Measurements from ENCODE around the gene PNPLA8.
"Not testable (repeated sequence)": the region's sequence is repeated elsewhere in the genome, so short reads cannot be mapped to it uniquely, and the experiment has no call there.

Gene PNPLA8, protein sequence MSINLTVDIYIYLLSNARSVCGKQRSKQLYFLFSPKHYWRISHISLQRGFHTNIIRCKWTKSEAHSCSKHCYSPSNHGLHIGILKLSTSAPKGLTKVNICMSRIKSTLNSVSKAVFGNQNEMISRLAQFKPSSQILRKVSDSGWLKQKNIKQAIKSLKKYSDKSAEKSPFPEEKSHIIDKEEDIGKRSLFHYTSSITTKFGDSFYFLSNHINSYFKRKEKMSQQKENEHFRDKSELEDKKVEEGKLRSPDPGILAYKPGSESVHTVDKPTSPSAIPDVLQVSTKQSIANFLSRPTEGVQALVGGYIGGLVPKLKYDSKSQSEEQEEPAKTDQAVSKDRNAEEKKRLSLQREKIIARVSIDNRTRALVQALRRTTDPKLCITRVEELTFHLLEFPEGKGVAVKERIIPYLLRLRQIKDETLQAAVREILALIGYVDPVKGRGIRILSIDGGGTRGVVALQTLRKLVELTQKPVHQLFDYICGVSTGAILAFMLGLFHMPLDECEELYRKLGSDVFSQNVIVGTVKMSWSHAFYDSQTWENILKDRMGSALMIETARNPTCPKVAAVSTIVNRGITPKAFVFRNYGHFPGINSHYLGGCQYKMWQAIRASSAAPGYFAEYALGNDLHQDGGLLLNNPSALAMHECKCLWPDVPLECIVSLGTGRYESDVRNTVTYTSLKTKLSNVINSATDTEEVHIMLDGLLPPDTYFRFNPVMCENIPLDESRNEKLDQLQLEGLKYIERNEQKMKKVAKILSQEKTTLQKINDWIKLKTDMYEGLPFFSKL

DNA sequence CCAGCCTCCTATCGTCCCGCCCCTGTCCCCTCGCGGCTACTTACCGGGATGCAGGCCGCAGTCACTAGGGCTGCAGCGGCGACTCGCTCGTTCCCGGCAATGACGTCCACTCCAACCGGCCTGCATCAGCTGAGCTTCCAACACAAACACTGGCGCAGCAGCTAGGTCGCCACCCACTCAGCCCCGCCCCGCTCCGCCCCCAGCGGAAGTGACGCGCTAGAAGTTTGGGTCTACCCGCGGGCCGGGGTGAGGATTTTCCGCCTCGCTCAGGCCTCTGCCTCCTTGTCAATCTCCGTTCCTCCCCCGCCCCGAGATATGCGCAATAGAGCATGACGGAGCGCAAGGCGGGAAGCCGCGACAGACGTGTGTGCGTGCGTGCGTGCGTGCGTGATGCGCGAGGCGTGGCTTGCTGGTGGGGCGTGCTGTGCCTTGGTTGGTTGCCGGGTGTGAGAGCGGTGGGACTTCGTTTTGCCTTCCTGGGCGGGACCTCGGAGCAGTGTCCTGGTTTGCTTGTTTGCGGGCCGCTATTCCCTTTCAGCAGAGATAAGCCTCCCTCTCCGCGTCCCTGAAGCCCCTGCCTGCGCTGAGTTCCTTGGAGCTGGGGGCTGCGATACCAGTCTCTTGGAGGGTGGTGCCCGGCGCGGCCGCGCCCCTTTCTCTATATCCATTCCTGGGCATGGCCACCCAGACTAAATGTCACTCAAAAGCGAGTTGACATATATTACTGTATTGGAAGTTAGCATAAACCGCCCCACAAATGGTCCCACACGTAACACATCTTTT lies at the start of gene PNPLA8:
TSS of gene PNPLA8 (minus strand) at position 151 of the 783 bp plus-strand sequence. CDS start 10,644 bp downstream, outside the sequence.
- peak; percentile 100 for DNase-seq (ENCODE audit: low spot score)

DNA sequence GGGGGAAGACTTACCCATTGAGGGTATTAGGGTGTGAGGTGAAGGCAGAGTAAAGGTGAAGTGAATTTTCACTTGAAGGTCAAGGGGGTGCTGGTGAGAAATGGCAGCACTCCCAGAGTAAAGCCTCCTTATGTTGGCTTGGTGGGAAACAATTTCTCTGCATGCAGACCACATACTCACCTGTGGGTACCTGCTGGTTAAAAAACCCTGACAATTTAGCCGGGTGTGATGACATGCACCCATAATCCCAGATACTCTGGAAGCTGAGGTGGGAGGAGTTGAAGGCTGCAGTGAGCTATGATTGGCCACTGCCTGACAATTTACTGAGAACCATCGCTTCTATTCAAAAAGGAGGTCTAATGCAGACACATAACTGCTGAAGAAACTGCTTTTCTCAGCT lies 49.2 kb upstream of the PNPLA8 start:
- DNase-seq (ENCODE audit: low spot score): no peak

DNA sequence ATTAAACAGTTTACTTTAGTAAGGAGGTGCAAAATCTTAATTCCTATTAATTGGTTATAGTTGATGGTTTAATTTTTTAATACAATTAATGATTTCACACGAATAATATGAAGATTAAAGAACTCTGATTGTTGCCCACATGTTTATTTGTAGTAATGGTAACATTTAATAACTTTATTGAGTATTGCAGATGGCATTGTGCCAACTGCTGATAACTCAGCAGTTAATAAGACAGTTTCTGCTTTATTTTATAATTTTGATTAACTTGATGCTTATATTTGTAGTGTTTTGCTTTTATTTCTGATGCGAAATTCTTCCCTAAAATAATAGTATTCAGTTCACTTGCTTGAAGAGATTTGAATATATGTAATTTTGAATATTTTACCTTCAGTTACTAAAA lies 46.5 kb upstream of the PNPLA8 start:
- no peak for DNase-seq (ENCODE audit: low spot score)

DNA sequence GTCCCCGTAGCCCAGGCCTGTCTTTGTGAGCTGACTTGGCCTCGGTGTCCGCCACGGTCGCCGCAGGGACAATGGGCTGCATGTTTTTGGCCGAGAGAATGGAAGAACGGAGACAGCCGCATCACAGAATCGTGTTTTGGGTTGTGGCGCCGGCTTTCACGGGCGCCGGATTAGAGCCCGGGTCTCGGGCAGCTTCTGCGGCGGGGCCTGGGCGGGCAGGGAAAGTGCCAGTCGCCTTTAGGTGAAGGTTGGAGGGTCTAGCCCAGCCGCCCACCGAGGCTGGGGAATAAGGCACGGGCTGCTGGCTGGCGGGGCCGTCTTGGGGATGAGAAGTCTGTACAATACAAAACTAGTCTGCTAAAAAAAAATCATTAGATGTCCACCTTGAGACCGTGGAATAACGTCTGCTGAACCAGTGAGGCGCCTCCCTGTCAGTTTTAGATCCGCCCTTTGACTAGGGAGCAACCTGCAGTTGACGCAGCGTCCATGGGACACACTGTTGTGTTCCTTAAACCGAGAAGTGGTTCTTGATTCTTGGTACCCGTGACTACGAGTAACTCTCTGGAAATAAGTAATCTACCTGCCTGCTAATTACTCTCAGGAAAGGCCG lies 44.3 kb upstream of the PNPLA8 start:
- peak; percentile 16 for DNase-seq (ENCODE audit: low spot score)

DNA sequence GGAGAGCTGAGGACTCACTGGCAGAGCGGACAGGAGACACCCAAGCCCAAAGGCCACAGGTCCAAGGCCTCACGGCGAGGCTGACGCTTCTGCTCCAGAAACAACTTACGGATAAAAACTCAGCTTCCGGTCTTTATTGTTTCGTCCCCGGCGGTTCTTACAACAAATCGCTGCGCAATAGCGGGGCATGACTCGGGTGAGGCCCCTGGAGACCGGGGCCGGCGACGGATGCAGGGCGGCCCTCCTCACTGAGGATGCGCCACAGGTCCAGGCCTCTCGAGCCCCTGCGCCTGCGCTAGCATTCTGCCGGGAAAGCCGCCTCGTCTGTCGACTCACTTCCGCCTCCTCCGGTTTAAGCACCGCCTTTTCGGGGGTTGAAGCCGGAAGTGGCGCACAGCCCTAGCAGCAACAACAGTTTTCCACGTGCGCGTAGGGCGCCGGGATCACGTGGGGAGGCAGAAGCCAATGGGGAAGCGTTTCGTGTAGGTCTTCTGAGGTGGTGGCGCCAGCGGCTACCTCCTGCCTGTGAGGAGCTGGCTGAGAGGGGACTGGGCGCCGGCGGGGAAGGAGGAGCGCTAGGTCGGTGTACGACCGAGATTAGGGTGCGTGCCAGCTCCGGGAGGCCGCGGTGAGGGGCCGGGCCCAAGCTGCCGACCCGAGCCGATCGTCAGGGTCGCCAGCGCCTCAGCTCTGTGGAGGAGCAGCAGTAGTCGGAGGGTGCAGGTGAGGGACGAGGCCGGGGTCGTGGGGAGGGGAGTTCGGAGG lies 43.6 kb upstream of the PNPLA8 start, which contains the start of the genes DNAJB9 and THAP5:
TSS of gene DNAJB9 (plus strand) at position 494 of the 765 bp plus-strand sequence. CDS start 1,853 bp downstream, outside the sequence.
TSS of gene THAP5 (minus strand) at position 326 of the 765 bp plus-strand sequence. CDS start at position 189, 137 bp downstream.
- peak; percentile 100 for DNase-seq (ENCODE audit: low spot score)

DNA sequence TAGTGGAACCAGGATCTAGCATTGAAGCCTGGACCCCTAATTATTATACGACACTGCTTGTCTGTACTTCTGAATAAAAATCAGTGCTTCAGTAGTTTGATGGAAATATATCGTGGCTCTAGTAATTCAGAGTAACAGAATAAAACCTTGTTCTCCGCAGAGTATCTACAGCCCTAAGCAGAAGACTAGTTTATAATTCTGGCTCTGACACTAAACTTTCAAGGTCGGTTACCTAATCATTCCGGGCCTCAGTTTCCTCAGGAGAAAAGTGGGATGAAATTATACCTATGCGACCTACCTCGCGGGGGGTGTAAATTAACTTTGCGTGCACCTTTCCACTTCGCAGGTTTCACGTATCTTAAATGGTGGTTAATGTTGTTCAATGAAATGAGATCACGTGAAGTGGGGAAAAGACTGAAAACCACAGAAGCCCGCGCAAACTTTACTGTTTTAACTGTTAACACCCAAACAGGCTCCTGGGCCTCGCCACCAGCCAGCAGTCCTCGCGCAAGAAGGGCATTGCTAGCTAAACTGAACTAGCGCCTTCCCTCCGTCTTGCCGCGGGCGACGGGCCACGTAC lies 43.0 kb upstream of the PNPLA8 start:
- no peak for DNase-seq (ENCODE audit: low spot score)

DNA sequence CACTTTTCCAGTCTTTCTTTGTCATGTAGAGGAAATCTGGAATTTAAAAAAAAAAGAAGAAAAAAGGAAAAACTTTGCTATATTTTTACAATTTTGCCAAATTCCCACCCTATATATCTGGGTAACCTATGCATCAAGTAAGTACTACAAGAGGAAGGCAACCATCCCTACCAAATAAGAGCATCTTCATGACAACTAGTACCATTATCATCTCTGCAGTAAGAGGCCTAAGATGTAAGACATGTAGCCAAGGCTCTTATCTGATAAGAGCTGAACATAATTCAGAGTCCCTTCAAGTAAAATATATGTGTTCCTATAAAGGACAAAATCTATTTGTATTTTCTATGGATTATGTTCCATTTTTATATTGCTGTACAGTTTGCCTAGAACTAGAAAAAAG lies 40.1 kb upstream of the PNPLA8 start:
- no peak for DNase-seq (ENCODE audit: low spot score)

DNA sequence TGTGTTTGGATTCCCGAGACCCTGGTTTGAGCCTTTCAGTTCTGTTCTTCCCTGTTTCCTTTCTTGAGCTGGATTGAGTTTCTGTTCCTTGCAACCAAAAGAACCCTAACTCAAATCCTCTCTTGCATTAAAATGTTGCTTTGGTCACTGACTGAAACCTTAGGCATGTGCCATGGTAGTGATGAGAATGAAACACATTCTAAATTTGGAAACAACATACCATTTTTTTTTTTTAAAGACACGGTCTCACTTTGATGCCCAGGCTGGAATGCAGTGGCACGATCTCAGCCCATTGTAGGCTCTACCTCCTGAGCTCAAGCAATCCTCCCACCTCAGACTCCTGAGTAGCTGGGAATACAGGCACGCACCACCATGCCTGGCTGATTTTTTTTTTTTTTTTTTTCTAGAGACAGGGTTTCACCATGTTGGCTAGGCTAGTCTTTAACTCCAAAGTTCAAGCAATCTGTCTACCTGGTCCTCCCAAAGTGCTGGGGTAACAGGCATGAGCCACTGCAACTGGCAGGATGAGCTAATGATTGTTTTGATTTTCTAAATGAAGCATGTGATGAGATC lies 35.2 kb upstream of the PNPLA8 start:
- DNase-seq (ENCODE audit: low spot score): no peak

DNA sequence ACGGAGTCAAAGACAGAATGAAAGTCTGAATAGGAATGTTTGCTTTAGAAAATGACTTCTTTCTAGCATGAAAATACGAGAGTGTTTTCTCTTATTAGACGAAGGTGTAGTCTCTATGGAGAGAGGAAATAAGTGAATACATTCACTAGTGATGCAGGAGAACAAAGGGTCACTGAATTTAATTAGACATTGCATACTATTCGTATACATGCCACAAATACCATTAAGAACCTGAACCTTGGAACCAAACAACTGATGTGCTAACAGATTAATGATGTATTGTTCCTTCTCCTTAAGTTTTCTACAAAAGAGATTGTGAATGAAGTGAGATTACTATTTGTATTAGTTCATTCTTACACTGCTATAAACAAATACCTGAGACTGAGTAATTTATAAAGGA lies 33.3 kb upstream of the PNPLA8 start:
- DNase-seq (ENCODE audit: low spot score): no peak

DNA sequence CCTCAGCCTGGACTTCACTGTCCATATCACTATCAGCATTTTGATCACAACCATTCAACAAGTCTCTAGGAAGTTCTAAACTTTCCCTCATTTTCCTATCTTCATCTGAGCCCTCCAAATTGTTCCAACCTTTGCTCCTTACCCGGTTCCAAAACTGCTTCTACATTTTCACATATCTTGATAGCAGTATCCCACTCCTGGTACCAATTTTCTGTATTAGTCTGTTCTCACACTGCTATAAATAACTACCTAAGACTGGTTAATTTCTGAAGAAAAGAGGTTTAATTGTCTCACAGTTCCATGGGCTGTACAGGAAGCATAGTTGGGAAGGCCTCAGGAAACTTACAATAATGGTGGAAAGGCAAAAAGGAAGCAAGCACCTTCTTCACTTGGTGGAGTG lies 31.7 kb upstream of the PNPLA8 start:
- no peak for DNase-seq (ENCODE audit: low spot score)

DNA sequence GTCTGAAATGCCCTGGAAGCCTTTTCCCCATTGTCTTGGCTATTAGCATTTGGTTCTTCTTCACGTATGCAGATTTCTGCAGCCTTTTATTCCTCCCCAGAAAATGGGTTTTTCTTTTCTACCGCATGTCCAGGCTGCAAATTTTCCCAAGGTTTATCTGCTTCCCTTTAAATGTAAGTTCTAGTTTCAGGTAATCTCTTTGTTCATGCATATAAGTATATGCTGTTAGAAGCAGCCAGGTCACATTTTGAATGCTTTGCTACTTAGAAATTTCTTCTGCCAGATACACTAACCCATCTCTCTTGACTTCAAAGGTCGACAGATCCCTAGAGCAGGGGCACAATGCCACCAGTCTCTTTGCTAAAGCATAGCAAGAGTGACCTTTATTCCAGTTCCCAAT lies 31.3 kb upstream of the PNPLA8 start:
- DNase-seq (ENCODE audit: low spot score): no peak

DNA sequence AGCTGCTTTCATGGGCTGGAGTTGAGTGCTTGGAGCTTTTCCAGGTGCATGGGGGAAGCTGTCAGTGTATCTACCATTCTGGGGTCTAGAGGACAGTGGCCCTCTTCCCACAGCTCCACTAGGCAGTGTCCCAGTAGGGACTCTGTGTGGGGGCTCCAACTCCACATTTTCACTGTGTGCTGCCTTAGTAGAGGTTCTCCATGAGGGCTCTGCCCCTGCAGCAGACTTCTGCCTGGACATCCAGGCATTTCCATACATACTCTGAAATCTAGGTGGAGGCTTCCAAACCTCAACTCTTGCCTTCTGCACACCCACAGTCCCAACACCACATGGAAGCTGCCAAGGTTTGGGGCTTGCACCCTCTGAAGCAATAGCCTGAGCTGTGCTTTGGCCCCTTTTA lies 30.7 kb upstream of the PNPLA8 start:
- not testable (repeated sequence) for DNase-seq (ENCODE audit: low spot score)

DNA sequence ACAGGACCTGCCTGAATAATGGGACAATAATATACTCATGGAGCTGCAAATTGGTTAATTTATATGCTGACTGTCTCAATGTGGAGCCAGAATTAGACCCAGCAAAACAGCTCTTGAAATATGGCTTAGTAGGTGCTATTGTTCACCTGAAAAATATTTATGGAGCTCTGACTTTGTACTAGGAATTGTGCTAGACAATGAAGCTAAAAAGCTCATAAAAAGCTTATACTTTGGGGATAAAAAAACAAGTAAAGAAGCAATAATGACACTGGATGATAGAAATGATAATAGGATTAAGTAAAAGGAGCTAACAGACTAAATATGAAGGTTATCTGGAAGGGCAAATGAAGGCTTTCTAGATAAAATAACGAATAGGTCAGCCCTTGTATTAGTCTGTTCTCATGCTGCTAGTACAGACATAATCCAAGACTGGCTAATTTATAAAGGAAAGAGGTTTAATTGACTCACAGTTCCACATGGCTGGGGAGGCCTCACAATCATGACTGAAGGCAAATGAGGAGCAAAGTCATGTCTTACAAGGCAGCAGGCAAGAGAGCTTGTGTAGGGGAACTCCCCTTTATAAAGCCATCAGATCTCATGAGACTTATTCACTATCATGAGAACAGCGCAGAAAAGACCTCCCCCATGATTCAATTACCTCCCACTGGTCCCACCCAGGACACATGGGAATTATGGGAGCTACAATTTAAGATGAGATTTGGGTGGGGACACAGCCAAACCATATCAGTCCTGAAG lies 22.4 kb upstream of the PNPLA8 start:
- not testable (repeated sequence) for DNase-seq (ENCODE audit: low spot score)

DNA sequence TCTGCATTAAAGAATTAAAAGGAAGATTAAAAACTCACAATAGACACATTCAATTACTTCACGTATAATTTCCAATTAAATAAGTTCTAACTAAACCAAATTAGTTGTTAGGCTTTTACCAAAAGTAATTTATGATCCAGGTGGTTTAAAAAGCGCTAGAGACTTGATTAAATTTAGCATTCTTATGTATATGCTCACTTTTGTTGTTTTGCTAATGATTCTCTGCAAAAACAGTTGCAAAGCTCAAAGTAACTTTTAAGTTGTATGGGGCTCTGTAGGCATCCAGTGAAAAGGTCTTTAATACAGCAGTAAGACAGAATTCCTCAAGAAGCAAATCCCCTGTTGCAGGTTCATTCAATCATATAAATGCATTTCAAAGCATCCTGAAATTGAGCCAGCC lies 15.5 kb upstream of the PNPLA8 start:
- no peak for DNase-seq (ENCODE audit: low spot score)

DNA sequence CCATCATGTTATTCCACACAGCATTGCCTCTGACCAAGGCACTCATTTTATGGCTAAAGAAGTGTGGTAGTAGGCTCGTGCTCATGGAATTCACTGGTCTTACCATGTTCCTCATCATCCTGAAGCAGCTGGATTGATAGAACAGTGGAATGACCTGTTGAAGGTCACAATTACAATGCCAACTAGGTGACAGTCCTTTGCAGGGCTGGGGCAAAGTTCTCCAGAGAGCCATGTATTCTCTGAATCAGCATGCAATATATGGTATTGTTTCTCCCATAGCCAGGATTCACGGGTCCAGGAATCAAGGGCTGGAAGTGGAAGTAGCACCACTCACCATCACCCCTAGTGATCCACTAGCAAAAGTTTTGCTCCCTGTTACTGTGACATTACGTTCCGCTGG lies 12.8 kb upstream of the PNPLA8 start:
- not testable (repeated sequence) for DNase-seq (ENCODE audit: low spot score)

DNA sequence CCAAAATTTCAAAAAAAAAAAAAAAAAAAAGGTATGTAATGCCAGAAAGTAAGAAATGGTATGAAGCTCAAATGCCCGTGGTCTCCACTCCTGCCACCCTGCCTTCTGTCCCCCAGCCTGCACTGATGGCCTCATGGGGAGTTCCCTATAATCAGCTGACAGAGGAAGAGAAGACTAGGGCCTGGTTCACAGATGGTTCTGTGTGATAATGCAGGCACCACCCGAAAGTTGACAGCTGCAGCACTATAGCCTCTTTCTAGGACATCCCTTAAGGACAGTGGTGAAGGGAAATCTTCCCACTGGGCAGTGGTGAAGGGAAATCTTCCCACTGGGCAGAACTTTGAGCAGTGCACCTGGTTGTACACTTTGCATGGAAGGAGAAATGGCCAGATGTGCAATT lies 12.3 kb upstream of the PNPLA8 start:
- not testable (repeated sequence) for DNase-seq (ENCODE audit: low spot score)

DNA sequence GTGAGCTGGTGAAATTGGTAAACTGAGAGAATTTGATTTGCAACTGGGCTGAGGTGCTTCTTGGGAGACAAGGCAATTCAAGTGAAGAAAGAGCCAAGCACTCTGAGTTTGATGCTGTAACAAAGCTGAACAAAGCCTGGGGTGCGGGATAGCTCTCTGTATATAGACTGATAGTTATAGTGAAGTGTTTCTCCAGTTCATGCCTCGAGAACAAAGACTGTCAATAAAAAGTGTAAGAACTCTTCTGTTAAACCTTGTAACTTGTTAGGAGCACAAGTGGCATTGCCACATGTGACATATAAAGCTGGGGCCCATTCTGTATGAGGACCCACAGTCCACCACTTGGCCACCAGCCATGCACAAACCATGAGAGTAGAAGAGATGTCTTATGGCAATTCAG lies 11.3 kb upstream of the PNPLA8 start:
- DNase-seq (ENCODE audit: low spot score): no peak

DNA sequence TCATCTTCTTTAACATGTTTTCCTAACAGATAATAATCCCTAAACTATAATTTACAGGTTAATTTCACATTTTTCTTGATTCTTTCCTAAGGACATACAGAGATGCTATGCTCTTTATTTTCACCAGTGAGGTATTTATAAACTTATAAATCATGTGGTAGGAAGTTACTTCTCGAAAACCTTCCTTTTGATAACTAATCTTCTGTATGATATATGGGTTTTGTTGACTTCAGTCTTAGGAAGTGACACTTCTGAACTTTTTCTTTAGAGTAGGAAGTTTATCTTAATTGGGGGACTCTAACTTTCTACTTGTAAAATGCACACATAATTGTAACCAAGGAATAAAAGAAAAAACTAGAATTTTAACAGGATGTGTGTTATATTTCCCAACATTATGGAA lies 9.8 kb upstream of the PNPLA8 start:
- no peak for DNase-seq (ENCODE audit: low spot score)

DNA sequence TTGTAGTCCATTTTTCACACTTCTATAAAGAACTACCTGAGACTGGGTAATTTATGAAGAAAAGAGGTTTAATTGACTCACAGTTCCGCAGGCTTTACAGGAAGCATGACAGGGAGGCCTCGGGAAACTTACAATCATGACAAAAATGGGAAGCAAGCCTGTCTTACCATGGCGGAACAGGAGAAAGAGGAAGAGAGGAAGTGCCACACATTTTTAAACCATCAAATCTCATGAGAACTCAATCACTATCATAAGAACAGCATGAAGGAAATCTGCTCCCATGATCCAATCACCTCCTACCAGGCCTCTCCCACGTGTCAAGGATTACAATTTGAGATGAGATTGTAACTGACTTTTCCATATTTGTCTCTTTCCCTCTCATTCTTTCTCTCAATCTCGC lies 9.3 kb upstream of the PNPLA8 start:
- no peak for DNase-seq (ENCODE audit: low spot score)

DNA sequence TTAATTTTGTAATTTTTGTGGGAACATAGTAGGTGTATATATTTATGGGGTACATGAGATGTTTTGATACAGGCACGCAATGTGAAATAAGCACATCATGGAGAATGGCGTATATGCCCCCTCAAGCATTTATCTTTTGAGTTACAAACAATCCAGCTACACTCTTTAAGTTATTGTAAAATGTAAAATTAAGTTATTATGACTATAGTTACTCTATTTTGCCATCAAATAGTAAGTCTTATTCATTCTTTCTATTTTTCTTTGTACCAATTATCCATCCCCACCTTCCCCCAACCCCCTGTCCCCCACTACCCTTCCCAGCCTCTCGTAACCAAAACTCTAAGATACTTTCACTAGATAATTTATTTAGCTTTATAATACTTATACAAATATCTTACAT lies 7.8 kb upstream of the PNPLA8 start:
- no peak for DNase-seq (ENCODE audit: low spot score)
